ENCODE results near the gene VAC14. TPM values are rescaled to one million over a fixed set of nuclear protein-coding genes. Genes with fewer than 3 reads are reported as not detected.

VAC14 gene
- total RNA-seq, 1 donor from 2014 or later = 13.6 TPM

- DNase-seq (ENCODE audit: low read depth in 2 of 2) = no peak
These were observed 92.4 kb downstream of the VAC14 start for GRCh38 chr16:70708366-70709246.

- DNase-seq (ENCODE audit: low read depth in 2 of 2) = peak in 1 of 2 donors; percentile 50
These were observed 94.0 kb downstream of the VAC14 start for GRCh38 chr16:70706948-70707465.

- DNase-seq (ENCODE audit: low read depth in 2 of 2) = no peak
These were observed 95.9 kb downstream of the VAC14 start for GRCh38 chr16:70705056-70705455.

GRCh38 chr16:70704586-70704985, 96.4 kb downstream of the VAC14 start:
- no peak for DNase-seq (ENCODE audit: low read depth in 2 of 2)

- no peak for DNase-seq (ENCODE audit: low read depth in 2 of 2)
These were observed 97.0 kb downstream of the VAC14 start for GRCh38 chr16:70703835-70704381.

GRCh38 chr16:70703041-70703834, 97.7 kb downstream of the VAC14 start:
- peak in 1 of 2 donors; percentile 17 for DNase-seq (ENCODE audit: low read depth in 2 of 2)

GRCh38 chr16:70702624-70703023, 98.3 kb downstream of the VAC14 start:
- no peak for DNase-seq (ENCODE audit: low read depth in 2 of 2)

GRCh38 chr16:70701998-70702397, 99.0 kb downstream of the VAC14 start:
- DNase-seq (ENCODE audit: low read depth in 2 of 2) = no peak

- no peak for DNase-seq (ENCODE audit: low read depth in 2 of 2)
These were observed 99.4 kb downstream of the VAC14 start for GRCh38 chr16:70701596-70701995.

- no peak for DNase-seq (ENCODE audit: low read depth in 2 of 2)
These were observed 99.9 kb downstream of the VAC14 start for GRCh38 chr16:70701036-70701435.

- no peak for DNase-seq (ENCODE audit: low read depth in 2 of 2)
These were observed 100.6 kb downstream of the VAC14 start for GRCh38 chr16:70700101-70701020.

- DNase-seq (ENCODE audit: low read depth in 2 of 2) = no peak
These were observed 101.3 kb downstream of the VAC14 start for GRCh38 chr16:70699696-70700095.

GRCh38 chr16:70698901-70699300, 102.1 kb downstream of the VAC14 start:
- no peak for DNase-seq (ENCODE audit: low read depth in 2 of 2)

- DNase-seq (ENCODE audit: low read depth in 2 of 2) = no peak
These were observed 103.3 kb downstream of the VAC14 start for GRCh38 chr16:70697594-70698170.

- peak in 1 of 2 donors; percentile 35 for DNase-seq (ENCODE audit: low read depth in 2 of 2)
These were observed 103.9 kb downstream of the VAC14 start for GRCh38 chr16:70696952-70697593.

- no peak for DNase-seq (ENCODE audit: low read depth in 2 of 2)
These were observed 104.6 kb downstream of the VAC14 start for GRCh38 chr16:70696355-70696754.

GRCh38 chr16:70695331-70696070, 105.5 kb downstream of the VAC14 start:
- peak; percentile 79 to 85 for DNase-seq (ENCODE audit: low read depth in 2 of 2)

GRCh38 chr16:70694868-70695218, 106.1 kb downstream of the VAC14 start:
- no peak for DNase-seq (ENCODE audit: low read depth in 2 of 2)

GRCh38 chr16:70694088-70694867, 106.7 kb downstream of the VAC14 start:
- DNase-seq (ENCODE audit: low read depth in 2 of 2) = no peak

Measured in dermis microvascular lymphatic vessel endothelial cell (primary cell).